Keratinocyte (primary cell): ENCODE measurements around the gene TNK1.

Experiments used
- EZH2 ChIP-seq: IDR thresholded peaks from one replicate; pipeline ENCODE4 v1.6.1; 2012; ENCODE audit warnings: inconsistent platforms, mild to moderate bottlenecking, low read length, moderate library complexity
- TF ChIP-seq, protein P1 (sequence below), 3 experiments: IDR thresholded peaks in 1 of 3; conservative IDR thresholded peaks in 1 of 3; optimal IDR thresholded peaks in 1 of 3; 2 replicates in 2 of 3; 3 replicates in 1 of 3; pipeline versions ENCODE3 to v1.5.1; 2011; ENCODE audit warnings: low read length in 3 of 3, mild to moderate bottlenecking in 3 of 3, moderate library complexity in 2 of 3, control low read depth in 1 of 3, inconsistent platforms in 1 of 3; ENCODE audit not compliant: insufficient read depth in 2 of 3; ENCODE audit errors: extremely low read depth in 1 of 3

GRCh38 chr17:7352910-7353635 is 27.8 kb upstream of the TNK1 start:
- no peak for TF ChIP-seq EZH2
- TF ChIP-seq, protein P1, sequence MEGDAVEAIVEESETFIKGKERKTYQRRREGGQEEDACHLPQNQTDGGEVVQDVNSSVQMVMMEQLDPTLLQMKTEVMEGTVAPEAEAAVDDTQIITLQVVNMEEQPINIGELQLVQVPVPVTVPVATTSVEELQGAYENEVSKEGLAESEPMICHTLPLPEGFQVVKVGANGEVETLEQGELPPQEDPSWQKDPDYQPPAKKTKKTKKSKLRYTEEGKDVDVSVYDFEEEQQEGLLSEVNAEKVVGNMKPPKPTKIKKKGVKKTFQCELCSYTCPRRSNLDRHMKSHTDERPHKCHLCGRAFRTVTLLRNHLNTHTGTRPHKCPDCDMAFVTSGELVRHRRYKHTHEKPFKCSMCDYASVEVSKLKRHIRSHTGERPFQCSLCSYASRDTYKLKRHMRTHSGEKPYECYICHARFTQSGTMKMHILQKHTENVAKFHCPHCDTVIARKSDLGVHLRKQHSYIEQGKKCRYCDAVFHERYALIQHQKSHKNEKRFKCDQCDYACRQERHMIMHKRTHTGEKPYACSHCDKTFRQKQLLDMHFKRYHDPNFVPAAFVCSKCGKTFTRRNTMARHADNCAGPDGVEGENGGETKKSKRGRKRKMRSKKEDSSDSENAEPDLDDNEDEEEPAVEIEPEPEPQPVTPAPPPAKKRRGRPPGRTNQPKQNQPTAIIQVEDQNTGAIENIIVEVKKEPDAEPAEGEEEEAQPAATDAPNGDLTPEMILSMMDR (optimal IDR thresholded peaks at IDR 0.05 in 1 of 3, IDR thresholded peaks at IDR 0.05 in 1 of 3, conservative IDR thresholded peaks at IDR 0.05 in 1 of 3; ENCODE audit: extremely low read depth in 1 of 3, insufficient read depth in 2 of 3, low read length in 3 of 3), result no peak
